Activated naive CD4-positive, alpha-beta T cell treated with anti-CD3 and anti-CD28 coated beads, Interleukin-2, amount 50 U/mL, for 72 hours (primary cell): Measurements from ENCODE around the gene KANTR. TPM values are rescaled to one million over a fixed set of nuclear protein-coding genes. Genes with fewer than 3 reads are reported as not detected.

Experiments used
- ATAC-seq, 2 donors: fragments of 150-1000 bp; cut with Tn5 transposase; 2 replicates each; pipeline ENCODE4 v1.10.0; 2021; ENCODE audit warnings: mild to moderate bottlenecking in 2 of 2, moderate library complexity in 2 of 2
- DNase-seq, 2 donors: peaks; one replicate each; pipeline ENCODE4 v3.0.0; 2021 to 2022; ENCODE audit warnings: low spot score in 2 of 2
- H3K27ac Mint-ChIP-seq, 2 donors: one replicate each; pipeline ENCODE4 v1.8.0; 2022; ENCODE audit warnings: mild to moderate bottlenecking in 2 of 2, mixed read lengths in 2 of 2
- H3K36me3 Mint-ChIP-seq, 2 donors: one replicate each; pipeline ENCODE4 v1.8.0; 2022; ENCODE audit warnings: mixed read lengths in 2 of 2
- H3K9me3 Mint-ChIP-seq, 2 donors: one replicate each; pipeline ENCODE4 v1.8.0; 2022; ENCODE audit warnings: mixed read lengths in 2 of 2
- total RNA-seq, 2 donors: library from RNA; stranded (reverse); gene quantifications; one replicate each; pipeline ENCODE4 v1.2.3, GENCODE V29; 2022

Gene KANTR
- 10 to 100 TPM; 25.1 to 26.0 TPM for total RNA-seq

DNA sequence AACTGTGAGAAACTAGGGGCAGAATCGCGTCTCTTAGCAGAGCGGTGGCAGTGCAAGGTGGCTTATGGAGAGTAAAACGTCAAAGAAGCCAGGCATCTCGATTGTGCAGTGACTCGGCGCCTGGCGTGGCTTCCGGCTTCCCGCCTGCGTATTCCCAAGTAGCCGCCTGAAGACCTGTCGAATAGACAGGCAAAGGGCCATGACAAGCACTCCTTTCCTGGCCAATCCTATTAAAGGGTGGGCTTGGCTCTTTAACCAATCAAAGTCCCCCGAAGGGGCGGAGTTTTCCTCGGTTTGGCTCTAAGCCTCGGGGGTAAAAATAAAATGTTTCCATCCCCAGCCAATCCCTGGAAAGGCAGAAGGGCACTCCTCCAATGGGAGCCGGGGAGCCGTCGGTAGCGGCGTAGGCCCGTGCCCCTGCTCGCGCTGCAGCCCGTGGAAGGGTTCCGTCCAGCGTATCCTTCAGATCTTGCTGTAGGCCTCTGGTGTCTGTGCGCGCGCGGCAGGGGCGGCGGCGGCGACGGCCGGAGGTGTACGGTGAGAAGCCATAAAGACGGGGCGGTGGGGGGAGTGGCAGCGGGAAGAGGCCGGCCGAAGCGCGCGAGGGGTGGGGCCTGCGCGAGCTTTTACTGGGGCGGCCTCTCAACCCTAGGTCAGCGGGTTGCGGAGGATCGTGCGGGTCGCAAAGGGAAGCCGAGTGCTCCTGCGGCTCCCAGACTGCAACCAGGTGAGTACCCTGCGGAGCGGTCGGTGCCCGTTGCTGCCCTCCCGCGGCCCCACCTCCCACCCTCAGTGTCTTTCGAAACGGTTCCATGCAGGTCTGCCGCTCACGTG is at the start of gene KANTR:
Gene KANTR (plus strand): TSS at position 395 of the 834 bp plus-strand sequence. CDS start 30,131 bp downstream, outside the sequence.
- DNase-seq, result peak; percentile 76 to 83
- Mint-ChIP-seq H3K9me3 (no peaks in the 10 kb centered on the region), H3K27ac (peak within 1 kb of the TSS; percentile 85), H3K36me3 (peaks cover 0 to 6% of the 10 kb centered on the region in 2 donors)
- peak; percentile 84 to 86 for ATAC-seq

DNA sequence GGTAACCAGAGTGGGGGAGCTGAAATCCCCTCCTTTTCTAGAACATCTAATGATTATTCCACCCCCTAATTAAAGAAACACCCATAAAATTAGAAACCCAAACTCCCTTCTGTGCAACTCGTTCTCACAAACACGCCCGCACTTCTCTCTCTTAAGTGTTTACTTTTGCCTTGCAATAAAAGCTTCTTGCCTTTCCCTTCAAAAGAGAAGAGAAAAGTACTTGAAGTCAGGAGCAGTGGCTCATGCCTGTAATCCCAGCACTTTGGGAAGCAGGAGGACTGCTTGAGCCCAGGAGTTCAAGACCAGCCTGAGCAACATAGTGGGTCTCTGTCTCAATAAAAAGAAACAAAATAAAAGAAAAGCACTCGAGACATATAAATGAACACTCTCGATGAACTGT is 48.9 kb upstream of the KANTR start:
- no peak for ATAC-seq

DNA sequence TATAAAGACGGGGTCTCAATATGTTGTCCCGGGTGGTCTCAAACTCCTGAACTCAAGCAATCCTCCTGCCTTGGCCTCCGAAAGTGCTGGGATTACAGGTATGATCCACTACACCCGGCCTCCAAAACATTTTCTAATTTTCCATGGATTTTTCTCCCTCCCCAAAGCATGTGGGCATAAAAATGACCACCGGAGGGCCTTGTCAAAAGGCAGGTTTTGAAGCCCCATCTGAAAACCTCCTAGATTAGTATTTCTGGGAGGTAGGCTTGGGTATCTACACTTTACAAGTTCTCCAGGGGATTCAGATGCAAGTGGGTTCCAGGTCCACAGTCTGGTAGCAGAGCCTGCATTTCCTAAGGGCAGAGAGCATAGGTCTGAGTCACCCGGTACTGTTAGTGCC is 46.7 kb upstream of the KANTR start:
- DNase-seq, result no peak
- Mint-ChIP-seq H3K36me3 (no peaks in the 10 kb centered on the region), H3K9me3 (no peaks in the 10 kb centered on the region), H3K27ac (no peak overlapping the region)
- ATAC-seq, result no peak

More for the DNA sequence above, 48.9 kb upstream of the KANTR start:
- Mint-ChIP-seq H3K9me3 (no peaks in the 10 kb centered on the region), H3K27ac (no peak overlapping the region), H3K36me3 (no peaks in the 10 kb centered on the region)
- DNase-seq, result no peak

DNA sequence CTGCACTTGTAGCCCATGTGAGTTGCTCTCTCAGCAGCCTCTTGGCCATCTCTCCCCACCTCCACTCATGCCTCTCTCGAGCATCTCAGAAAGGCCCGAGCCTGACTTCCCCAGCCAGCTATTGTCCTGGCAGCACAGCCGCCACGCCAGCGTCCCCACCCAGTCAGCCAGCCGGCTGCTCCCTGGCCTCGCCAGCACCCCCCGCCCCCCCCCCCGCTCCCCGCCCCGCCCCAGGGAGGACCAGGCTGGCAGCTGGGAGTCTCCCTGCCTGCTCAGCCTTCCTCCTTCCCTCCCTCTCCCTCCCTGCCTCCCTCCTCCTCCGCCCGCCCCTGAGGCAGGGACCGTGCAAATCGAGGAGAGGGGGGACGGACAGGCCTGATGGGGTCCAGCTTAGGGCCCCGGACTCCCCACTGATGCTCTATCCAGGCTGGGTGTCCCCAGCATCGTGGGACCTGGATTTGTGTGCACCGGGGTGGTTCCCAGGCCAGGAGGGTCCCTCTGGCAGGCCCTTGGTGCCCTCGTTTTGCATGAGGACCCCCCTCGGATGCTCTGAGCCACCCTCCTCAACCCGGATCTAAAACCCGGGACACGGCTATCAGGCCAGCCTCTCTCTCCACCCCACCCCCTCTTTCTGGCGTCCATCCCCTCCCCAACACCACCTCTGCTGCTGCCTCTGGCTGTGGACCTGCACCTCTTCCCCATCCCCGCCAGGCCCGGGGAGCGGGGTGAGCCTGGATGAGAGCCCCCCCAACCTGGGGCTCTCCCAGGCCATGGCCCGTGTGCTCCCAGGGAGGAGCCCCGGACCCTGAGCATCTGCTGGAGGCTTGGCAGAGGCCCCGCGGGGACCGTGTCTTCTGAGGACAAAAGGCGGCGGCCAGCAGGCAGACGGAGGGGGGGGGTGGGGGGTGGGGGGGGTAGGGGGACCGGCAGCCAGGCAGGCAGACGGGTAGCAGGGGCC is 45.5 kb upstream of the KANTR start, which contains the start of gene GPR173:
Gene GPR173 (plus strand): TSS at position 621 of the 958 bp plus-strand sequence. CDS start 27,833 bp downstream, outside the sequence.
- ATAC-seq, result no peak
- no peak for DNase-seq
- H3K27ac Mint-ChIP-seq, result no peak within 1 kb of the TSS
- H3K9me3 Mint-ChIP-seq, result no peaks in the 10 kb centered on the region
- no peaks in the 10 kb centered on the region for H3K36me3 Mint-ChIP-seq

DNA sequence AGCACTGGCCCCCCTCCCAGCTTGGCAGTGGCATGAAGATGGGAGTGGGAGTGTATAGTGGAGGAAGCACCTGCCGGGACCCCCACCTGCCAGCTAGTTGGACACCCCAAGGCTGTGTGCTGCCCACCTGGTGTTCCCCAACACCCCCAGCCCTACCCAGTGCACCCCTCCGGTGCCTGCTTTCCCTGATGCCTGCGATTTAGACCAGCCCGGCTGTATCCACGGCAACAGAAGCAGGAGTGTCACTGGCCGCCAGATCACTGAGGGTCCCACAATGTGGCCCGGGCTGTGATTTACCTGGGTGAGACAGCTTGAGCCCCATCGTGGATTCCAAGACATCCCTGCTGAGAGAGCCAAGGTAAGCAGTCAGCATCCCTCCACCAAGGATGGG is 44.8 kb upstream of the KANTR start:
- no peaks in the 10 kb centered on the region for H3K36me3 Mint-ChIP-seq
- ATAC-seq (no peak), DNase-seq (no peak)
- H3K9me3 Mint-ChIP-seq, result no peaks in the 10 kb centered on the region
- no peak overlapping the region for H3K27ac Mint-ChIP-seq

DNA sequence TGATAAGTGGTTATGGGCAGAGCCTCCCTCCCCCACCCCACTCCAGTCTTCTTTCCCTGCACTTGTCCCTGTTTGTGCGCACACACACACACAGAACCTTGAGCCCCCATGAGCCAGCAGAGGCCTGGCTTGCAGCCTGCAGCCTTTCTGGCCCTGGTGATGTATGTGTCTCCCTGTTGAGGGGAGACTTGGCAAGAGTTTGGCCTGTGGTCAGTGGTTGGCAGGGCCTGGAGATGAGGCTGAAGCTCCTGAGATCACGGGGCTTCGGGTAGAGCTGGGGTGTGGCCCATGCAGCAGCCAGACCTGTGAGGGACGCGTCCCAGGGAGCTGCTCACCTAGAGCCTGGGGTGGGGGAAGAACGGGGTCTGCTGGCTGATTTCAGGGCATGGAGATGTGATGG is 43.1 kb upstream of the KANTR start:
- no peak for ATAC-seq
- no peaks in the 10 kb centered on the region for H3K9me3 Mint-ChIP-seq
- no peaks in the 10 kb centered on the region for H3K36me3 Mint-ChIP-seq
- DNase-seq, result no peak
- no peak overlapping the region for H3K27ac Mint-ChIP-seq

DNA sequence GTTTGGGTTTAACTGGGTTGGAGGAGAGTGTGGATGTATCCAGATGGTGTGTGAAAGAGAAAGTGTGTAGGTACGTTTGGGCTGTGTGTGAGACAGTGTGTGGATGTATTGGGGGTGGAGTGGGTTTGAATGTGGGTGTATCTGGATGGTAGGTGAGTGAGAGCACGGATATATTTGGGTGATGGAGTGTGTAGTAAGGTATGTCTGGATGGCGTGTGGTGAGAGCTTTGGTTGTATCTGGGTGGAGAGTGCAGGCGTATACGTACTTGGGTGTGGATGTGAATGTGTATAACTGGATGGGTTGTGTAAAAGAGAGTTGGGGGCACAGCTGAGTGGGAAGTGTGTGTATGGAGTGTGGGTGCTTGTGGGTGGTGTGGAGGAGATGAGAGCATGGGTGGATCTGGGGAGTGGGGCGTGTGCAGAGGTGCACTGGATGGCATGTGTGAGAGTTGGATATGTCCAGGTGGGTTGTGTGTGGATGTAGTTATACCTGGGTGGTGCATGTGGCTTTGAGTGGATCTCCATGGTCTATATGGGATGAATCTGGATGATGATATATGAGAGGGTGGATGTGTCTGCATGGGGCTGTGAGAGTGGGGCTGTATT is 38.6 kb upstream of the KANTR start:
- ATAC-seq (no peak), DNase-seq (no peak)
- H3K36me3 Mint-ChIP-seq, result no peaks in the 10 kb centered on the region
- H3K27ac Mint-ChIP-seq, result no peak overlapping the region
- H3K9me3 Mint-ChIP-seq, result no peaks in the 10 kb centered on the region

DNA sequence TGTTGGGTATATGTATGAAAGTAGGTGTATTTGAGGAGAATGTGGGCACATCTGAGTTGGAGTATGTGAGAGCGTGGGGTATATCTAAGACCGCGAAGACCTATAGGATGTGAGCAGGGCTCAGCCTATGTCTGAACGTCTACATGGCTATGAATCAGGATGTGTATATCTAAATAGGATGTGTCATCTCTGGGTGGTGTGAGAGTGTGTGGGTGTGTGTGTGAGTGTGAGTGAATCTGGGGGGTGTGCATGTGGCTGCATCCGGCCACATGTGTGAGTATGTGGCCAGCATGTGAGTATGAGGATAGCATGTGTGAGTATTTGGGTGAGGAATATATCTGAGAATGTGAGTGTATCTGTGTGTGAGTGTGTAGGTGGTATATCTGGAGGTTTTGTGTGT is 37.6 kb upstream of the KANTR start:
- ATAC-seq (peak; percentile 24 to 29), DNase-seq (no peak)
- no peaks in the 10 kb centered on the region for H3K36me3 Mint-ChIP-seq
- no peaks in the 10 kb centered on the region for H3K9me3 Mint-ChIP-seq
- H3K27ac Mint-ChIP-seq, result no peak overlapping the region

GRCh38 chrX:53065104-53065503 is 28.8 kb upstream of the KANTR start:
- no peaks in the 10 kb centered on the region for H3K9me3 Mint-ChIP-seq
- DNase-seq (no peak), ATAC-seq (no peak)
- no peak overlapping the region for H3K27ac Mint-ChIP-seq
- no peaks in the 10 kb centered on the region for H3K36me3 Mint-ChIP-seq

DNA sequence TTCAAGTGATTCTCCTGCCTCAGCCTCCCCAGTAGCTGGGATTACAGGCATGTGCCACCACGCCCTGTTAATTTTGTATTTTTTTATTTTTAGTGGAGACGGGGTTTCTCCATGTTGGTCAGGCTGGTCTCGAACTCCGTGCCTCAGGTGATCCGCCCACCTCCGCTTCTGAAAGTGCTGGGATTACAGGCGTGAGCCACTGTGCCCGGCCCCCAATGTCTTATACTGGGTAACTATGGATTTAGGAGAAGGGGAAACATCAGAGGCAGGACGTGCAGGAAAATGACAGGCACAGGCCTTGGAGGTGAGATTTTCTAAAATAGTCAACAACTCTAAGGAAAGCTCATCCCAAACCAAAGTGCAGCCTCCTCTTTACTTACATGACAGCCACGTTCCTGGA is 22.9 kb upstream of the KANTR start:
- no peak for ATAC-seq
- Mint-ChIP-seq H3K27ac (peak overlapping the region in 1 of 2 donors; percentile 83), H3K36me3 (no peaks in the 10 kb centered on the region), H3K9me3 (no peaks in the 10 kb centered on the region)
- DNase-seq, result no peak

- DNase-seq, result peak; percentile 58 to 61
- H3K9me3 Mint-ChIP-seq, result no peaks in the 10 kb centered on the region
- H3K27ac Mint-ChIP-seq, result peak overlapping the region; percentile 83 to 89
- H3K36me3 Mint-ChIP-seq, result no peaks in the 10 kb centered on the region
- peak; percentile 76 to 77 for ATAC-seq
Observed at GRCh38 chrX:53071604-53072417, 22.1 kb upstream of the KANTR start.

DNA sequence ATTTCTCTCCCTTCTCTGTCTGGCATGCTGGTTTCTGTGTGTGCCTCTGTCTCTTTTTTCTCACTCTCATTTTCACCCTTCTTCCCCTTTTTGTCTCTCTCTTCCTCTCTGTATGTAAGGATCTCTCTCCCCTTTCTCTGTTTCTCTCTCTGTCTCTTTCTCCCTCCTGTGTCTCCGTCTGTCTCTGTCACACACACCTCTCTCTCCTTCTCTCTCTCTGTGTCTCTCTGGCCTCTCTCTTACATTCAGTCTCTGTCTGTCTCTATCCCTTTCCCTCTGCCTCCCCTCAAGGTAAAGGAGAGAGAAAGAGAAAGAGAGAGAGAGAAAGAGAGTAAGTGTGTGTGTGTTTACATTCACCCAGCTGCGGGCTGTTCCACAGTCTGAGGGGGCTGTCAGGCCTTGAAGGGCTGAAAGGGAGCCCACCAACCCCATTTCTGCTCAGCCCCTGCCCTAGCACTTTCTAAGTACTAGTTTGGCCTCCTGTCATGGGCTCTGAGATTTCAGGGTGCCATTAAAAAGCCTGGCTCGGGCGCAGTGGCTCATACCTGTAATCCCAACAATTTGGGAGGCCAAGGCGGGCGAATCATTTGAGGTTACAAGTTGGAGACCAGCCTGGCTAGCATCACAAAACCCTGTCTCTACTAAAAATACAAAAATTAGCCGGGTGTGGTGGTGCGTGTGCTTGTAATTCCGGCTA is 21.4 kb upstream of the KANTR start:
- H3K36me3 Mint-ChIP-seq, result no peaks in the 10 kb centered on the region
- DNase-seq, result no peak
- H3K9me3 Mint-ChIP-seq, result no peaks in the 10 kb centered on the region
- H3K27ac Mint-ChIP-seq, result peak overlapping the region; percentile 83 to 89
- ATAC-seq, result peak in 1 of 2 donors; percentile 25

DNA sequence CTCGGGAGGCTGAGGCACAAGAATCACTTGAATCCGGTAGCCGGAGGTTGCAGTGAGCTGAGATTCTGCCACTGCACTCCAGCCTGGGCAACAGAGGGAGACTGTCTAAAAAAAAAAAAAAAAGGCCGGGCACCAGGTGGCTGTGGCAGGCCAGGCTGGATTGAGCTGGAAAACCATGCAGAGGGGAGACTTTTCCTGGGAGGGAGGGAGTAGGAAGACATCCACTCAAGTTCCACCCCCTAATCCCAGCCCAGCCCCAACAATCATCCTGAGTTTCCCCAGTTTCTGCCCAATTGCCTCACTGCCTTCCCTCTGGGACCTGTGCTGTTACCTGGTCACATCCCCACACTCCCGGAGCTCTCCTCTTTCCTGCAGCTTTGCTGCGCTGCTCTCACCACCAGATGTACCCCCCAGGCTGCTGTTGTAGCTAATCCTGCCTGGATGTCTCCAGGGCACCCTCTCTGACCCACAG is 20.8 kb upstream of the KANTR start:
- Mint-ChIP-seq H3K27ac (peak overlapping the region in 1 of 2 donors; percentile 83), H3K36me3 (no peaks in the 10 kb centered on the region), H3K9me3 (no peaks in the 10 kb centered on the region)
- DNase-seq (no peak), ATAC-seq (peak in 1 of 2 donors; percentile 27)

- Mint-ChIP-seq H3K36me3 (no peaks in the 10 kb centered on the region), H3K27ac (peak overlapping the region in 1 of 2 donors; percentile 14), H3K9me3 (no peaks in the 10 kb centered on the region)
- DNase-seq (no peak), ATAC-seq (peak; percentile 16 to 62)
Observed at GRCh38 chrX:53075011-53075410, 18.9 kb upstream of the KANTR start.

GRCh38 chrX:53076671-53077070 is 17.3 kb upstream of the KANTR start:
- H3K36me3 Mint-ChIP-seq, result peaks cover 0 to under 1% of the 10 kb centered on the region in 2 donors
- ATAC-seq (no peak), DNase-seq (no peak)
- no peaks in the 10 kb centered on the region for H3K9me3 Mint-ChIP-seq
- H3K27ac Mint-ChIP-seq, result no peak overlapping the region
